BE2C (cell line): ENCODE measurements around the gene PSMC4.

Experiments
- DNase-seq: peaks from one replicate; pipeline ENCODE4 v3.0.0-alpha.2; 2020
- H3K27me3 ChIP-seq: fragments of 250-450 bp; sonication (Bioruptor Pico); 2 replicates; pipeline ENCODE4 v1.5.1; 2020; ENCODE audit warnings: mild to moderate bottlenecking
- H3K36me3 ChIP-seq: fragments of 250-450 bp; sonication (Bioruptor Pico); 2 replicates; pipeline ENCODE4 v1.5.1; 2020; ENCODE audit warnings: mild to moderate bottlenecking
- H3K4me1 ChIP-seq: fragments of 250-450 bp; sonication (Bioruptor Pico); 2 replicates; pipeline ENCODE4 v1.5.1; 2020
- H3K4me3 ChIP-seq: 2 replicates; pipeline ENCODE4 v1.5.1; 2011; ENCODE audit warnings: low read depth, low read length
- H3K9me3 ChIP-seq: fragments of 250-450 bp; sonication (Bioruptor Pico); 2 replicates; pipeline ENCODE4 v1.5.1; 2020
- CTCF ChIP-seq: IDR thresholded peaks from 2 replicates; pipeline ENCODE4 v1.5.1; 2012; ENCODE audit warnings: mild to moderate bottlenecking, low read depth, low read length

Gene PSMC4

GRCh38 chr19:40025938-40026596 lies 55.1 kb downstream of the PSMC4 start:
- peaks cover 8% of the 10 kb centered on the region for H3K9me3 ChIP-seq

GRCh38 chr19:40026597-40026970 lies 55.6 kb downstream of the PSMC4 start:
- no peaks in the 10 kb centered on the region for H3K36me3 ChIP-seq

More at GRCh38 chr19:40025938-40026596, 55.1 kb downstream of the PSMC4 start:
- Histone ChIP-seq H3K4me3 (no peak overlapping the region), H3K4me1 (no peaks in the 10 kb centered on the region), H3K36me3 (no peaks in the 10 kb centered on the region), H3K27me3 (no peaks in the 10 kb centered on the region)
- no peak for TF ChIP-seq CTCF
- no peak for DNase-seq

More at GRCh38 chr19:40026597-40026970, 55.6 kb downstream of the PSMC4 start:
- no peak for TF ChIP-seq CTCF
- Histone ChIP-seq H3K4me3 (no peak overlapping the region), H3K27me3 (no peaks in the 10 kb centered on the region), H3K9me3 (peaks cover 8% of the 10 kb centered on the region), H3K4me1 (no peaks in the 10 kb centered on the region)
- DNase-seq: no peak
